Stimulated activated naive CD8-positive, alpha-beta T cell treated with anti-CD3 and anti-CD28 coated beads, Interleukin-15, Interleukin-2, amounts not matched to agents 100 ng/mL and 50 ng/mL, for 24 hours (primary cell): ENCODE data around the gene STARD10.

Source experiments
- H3K27ac Mint-ChIP-seq: one replicate; pipeline ENCODE4 v1.8.0; 2021; ENCODE audit warnings: mild to moderate bottlenecking, mixed read lengths
- H3K27me3 Mint-ChIP-seq: one replicate; pipeline ENCODE4 v1.8.0; 2021; ENCODE audit warnings: mixed read lengths
- H3K36me3 Mint-ChIP-seq: one replicate; pipeline ENCODE4 v1.8.0; 2021; ENCODE audit warnings: low read depth, mixed read lengths
- H3K4me1 Mint-ChIP-seq: one replicate; pipeline ENCODE4 v1.8.0; 2021; ENCODE audit warnings: low read depth, mixed read lengths
- H3K4me3 Mint-ChIP-seq: one replicate; pipeline ENCODE4 v1.8.0; 2021; ENCODE audit warnings: mild to moderate bottlenecking, mixed read lengths
- H3K9me3 Mint-ChIP-seq: one replicate; pipeline ENCODE4 v1.8.0; 2021; ENCODE audit warnings: mixed read lengths

The STARD10 gene

DNA sequence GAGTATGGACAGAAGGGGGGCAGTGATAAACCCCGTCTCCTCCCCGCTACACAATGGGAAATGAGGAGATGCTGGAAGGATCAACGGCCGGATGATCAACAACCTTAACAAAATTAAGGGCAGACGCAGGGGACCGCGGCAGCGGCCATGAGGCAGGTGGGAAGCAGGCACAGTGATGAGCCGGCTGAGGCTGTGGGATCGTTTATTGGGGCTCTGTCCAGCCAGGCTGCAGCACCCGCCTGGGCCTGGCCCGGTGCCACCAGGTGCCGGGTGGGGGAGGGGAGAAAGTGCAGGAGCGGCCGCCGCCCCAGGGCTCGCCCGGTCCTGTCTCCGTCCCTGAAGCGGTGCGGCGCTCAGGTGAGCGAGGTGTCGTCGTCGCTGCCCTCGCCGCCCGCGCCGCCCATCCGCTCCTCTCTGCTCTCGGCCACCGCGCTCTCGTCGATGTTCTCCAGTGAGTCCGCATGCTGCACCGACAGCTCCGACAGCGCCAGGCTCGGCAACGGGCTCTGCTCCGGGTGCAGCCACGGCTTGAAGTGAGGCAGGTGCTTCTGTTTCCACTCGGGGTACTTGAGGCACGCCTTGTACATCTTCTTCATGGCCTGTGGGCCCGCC is 39.2 kb downstream of the STARD10 start:
- no peak overlapping the region for H3K4me3 Mint-ChIP-seq
- H3K4me1 Mint-ChIP-seq = peaks cover 24% of the 10 kb centered on the region
- no peaks in the 10 kb centered on the region for H3K9me3 Mint-ChIP-seq
- no peaks in the 10 kb centered on the region for H3K27me3 Mint-ChIP-seq
- H3K36me3 Mint-ChIP-seq = peaks cover 4% of the 10 kb centered on the region
- no peak overlapping the region for H3K27ac Mint-ChIP-seq

DNA sequence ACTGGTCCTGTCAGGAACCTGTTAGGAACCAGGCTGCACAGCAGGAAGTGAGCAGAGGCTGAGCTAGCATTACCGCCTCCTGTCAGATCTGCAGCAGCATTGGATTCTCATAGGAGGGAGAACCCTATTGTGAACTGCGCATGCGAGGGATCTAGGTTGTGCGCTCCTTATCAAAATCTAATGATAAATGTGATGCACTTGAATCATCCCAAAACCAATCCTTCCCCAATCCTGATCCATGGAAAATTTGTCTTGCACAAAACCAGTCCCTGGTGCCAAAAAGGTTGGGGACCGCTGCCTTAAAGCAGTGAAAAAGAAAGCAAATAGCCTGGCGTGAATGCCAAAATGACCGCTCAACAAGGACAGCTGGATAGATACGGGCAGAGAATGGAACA is 39.7 kb downstream of the STARD10 start:
- H3K4me1 Mint-ChIP-seq = peaks cover 29% of the 10 kb centered on the region
- peaks cover 4% of the 10 kb centered on the region for H3K36me3 Mint-ChIP-seq
- no peaks in the 10 kb centered on the region for H3K9me3 Mint-ChIP-seq
- no peak overlapping the region for H3K4me3 Mint-ChIP-seq
- no peaks in the 10 kb centered on the region for H3K27me3 Mint-ChIP-seq
- no peak overlapping the region for H3K27ac Mint-ChIP-seq

GRCh38 chr11:72753341-72754148 is 40.3 kb downstream of the STARD10 start:
- H3K27me3 Mint-ChIP-seq = no peaks in the 10 kb centered on the region
- peaks cover 6% of the 10 kb centered on the region for H3K36me3 Mint-ChIP-seq
- no peaks in the 10 kb centered on the region for H3K9me3 Mint-ChIP-seq
- H3K4me3 Mint-ChIP-seq = no peak overlapping the region
- H3K27ac Mint-ChIP-seq = no peak overlapping the region
- H3K4me1 Mint-ChIP-seq = peaks cover 35% of the 10 kb centered on the region

- Mint-ChIP-seq H3K4me1 (peaks cover 37% of the 10 kb centered on the region), H3K4me3 (peak within 1 kb of the TSS; percentile 84), H3K27me3 (no peaks in the 10 kb centered on the region), H3K27ac (peak within 1 kb of the TSS; percentile 84), H3K36me3 (peaks cover 8% of the 10 kb centered on the region), H3K9me3 (no peaks in the 10 kb centered on the region)
These were observed 41.5 kb downstream of the STARD10 start, which contains the start of gene ARAP1 for GRCh38 chr11:72752088-72752914. Gene ARAP1, minus strand, starts transcription at chr11:72752408. Its CDS starts 25,280 bp downstream, at chr11:72727128.

DNA sequence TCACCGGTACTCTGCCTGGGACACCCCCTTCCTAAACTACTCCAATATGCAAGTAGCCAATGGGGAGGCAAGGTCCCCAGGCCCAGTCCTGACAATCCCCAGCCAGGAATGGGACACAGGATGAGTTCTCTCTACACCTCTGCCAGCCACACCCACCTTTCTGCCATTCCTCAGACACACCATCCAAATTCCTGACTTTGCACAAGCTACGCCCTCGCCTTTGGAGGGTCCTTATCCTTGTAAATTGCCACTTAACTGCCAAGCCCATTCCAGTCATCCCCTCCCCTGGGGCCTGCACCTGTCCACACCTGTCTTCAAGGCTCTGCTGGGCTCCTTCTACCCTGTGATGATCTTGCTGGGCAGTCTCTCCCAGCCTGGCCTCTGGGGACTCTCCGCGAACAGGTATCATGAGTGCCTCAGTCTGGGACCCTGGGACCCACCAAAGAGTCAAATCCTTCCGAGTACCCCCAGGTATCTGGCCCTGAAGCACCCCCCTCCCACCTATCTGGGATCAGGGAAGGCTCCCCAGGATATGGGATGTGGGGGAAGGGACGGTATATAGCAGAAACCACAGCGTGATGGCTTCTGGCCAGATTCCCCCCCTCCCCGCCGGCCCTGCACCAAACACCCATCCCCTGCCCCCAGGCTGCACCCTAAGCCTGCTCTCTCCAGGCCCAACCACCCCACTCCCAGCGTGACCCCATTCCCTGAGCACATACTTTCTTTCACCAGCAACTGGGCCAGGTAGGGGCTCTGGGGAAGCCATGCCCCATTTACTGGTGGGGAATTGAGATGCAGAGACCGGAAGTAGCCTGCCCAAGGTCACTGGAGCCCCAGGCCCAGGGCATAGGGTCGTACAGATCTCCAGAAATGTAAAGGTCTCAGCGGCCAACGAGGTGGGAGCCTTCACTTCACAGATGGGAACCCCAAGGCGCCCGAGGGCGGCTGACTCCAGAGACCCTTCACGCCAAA is 42.4 kb downstream of the STARD10 start:
- Mint-ChIP-seq H3K4me1 (peaks cover 40% of the 10 kb centered on the region), H3K27me3 (no peaks in the 10 kb centered on the region), H3K4me3 (peak overlapping the region; percentile 84), H3K9me3 (no peaks in the 10 kb centered on the region), H3K36me3 (peaks cover 5% of the 10 kb centered on the region), H3K27ac (peak overlapping the region; percentile 72)

GRCh38 chr11:72750556-72751115 is 43.2 kb downstream of the STARD10 start:
- Mint-ChIP-seq H3K4me3 (peak overlapping the region; percentile 84), H3K4me1 (peaks cover 40% of the 10 kb centered on the region), H3K36me3 (peaks cover 3% of the 10 kb centered on the region), H3K27me3 (no peaks in the 10 kb centered on the region), H3K9me3 (no peaks in the 10 kb centered on the region), H3K27ac (peak overlapping the region; percentile 26)

- Mint-ChIP-seq H3K36me3 (peaks cover 3% of the 10 kb centered on the region), H3K4me1 (peaks cover 40% of the 10 kb centered on the region), H3K9me3 (no peaks in the 10 kb centered on the region), H3K27me3 (no peaks in the 10 kb centered on the region), H3K4me3 (no peak overlapping the region), H3K27ac (no peak overlapping the region)
These were observed 43.8 kb downstream of the STARD10 start for GRCh38 chr11:72750086-72750485.

DNA sequence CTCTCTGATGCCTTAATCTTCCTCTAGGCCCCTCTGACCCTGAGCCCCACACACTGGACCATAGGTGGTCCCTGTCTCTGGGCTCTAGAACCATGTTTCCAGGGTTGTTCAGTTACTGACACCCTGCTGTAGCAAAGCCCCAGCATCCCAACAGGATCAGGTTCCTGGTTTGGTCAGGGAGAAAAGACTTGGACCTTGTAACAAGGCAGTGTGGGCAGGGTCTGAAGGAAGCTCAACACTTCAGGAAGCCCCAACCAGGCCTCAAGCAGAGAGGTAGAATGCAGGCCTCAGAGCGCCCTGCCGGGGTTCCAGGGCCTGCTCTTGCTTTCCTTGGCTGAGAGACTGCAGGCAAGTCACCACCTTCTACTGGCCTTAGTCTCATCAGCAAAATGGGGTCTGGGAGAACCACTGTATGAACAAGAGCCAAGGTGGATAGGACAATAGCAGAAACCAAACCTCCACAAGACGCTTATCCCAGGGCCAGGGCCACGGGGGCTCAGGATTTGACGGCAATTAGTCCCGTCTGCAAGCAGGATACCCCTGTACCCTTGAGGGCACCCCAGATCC is 46.5 kb downstream of the STARD10 start:
- H3K27ac Mint-ChIP-seq = no peak overlapping the region
- peaks cover 3% of the 10 kb centered on the region for H3K36me3 Mint-ChIP-seq
- H3K27me3 Mint-ChIP-seq = no peaks in the 10 kb centered on the region
- no peak overlapping the region for H3K4me3 Mint-ChIP-seq
- H3K4me1 Mint-ChIP-seq = peaks cover 56% of the 10 kb centered on the region
- no peaks in the 10 kb centered on the region for H3K9me3 Mint-ChIP-seq

DNA sequence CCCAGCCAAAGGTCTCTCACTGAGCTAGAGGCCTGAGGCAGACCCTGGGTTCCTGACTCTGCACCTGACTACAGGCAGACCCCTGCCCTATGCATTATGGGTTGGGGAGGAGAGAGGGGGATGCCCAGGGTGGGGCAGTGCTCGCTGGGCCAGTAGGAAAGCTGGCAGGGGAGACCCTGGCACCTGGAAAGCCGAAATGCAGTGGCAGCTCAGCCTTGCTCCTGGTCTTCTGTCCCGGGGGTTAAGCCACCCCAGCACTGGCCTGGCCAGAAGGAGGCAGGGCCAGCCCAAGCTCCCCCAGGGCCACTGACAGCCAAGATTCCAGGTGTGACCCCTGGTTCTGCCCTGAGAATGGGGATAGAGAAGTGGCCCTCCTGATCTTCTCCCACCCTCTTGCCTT is 47.0 kb downstream of the STARD10 start:
- Mint-ChIP-seq H3K36me3 (peaks cover 3% of the 10 kb centered on the region), H3K4me3 (no peak overlapping the region), H3K4me1 (peaks cover 61% of the 10 kb centered on the region), H3K9me3 (no peaks in the 10 kb centered on the region), H3K27me3 (no peaks in the 10 kb centered on the region), H3K27ac (no peak overlapping the region)

DNA sequence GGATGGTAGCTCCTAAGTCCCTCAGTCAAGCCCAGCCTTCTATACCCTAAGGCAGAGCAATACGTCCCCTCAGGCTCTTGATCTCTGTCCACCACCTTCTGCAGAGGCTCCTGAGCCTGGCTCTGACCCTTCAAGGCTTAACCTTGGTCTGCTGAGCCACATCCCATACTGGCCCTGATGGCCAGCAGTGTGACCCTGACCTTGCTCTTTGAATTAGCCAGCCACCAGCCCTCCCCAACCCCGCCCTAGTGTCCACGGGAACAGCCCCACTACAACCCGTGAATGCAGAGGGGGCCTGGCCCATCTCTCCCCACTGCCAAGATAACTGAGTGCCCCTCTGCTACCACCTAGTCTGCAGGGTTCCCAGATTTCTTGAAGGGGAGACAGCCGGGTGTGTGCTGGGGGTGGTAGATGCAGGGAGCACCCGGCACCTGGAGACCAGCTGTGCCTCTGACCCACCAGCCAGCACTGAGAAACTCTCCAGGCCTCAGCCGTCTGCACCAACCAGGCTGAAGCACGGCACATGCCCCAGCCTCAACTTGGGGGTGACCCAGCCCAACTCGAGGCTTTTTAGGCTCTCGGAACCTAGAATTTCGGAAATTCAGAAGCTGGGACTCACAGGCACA is 47.8 kb downstream of the STARD10 start:
- Mint-ChIP-seq H3K4me1 (peaks cover 65% of the 10 kb centered on the region), H3K4me3 (no peak overlapping the region), H3K36me3 (peaks cover 3% of the 10 kb centered on the region)

GRCh38 chr11:72745511-72745910 is 48.3 kb downstream of the STARD10 start:
- Mint-ChIP-seq H3K9me3 (no peaks in the 10 kb centered on the region), H3K4me1 (peaks cover 65% of the 10 kb centered on the region), H3K36me3 (peaks cover 3% of the 10 kb centered on the region), H3K27ac (no peak overlapping the region), H3K27me3 (no peaks in the 10 kb centered on the region), H3K4me3 (no peak overlapping the region)

More for the DNA sequence above, 47.8 kb downstream of the STARD10 start:
- Mint-ChIP-seq H3K27ac (no peak overlapping the region), H3K9me3 (no peaks in the 10 kb centered on the region), H3K27me3 (no peaks in the 10 kb centered on the region)

GRCh38 chr11:72744474-72744873 is 49.4 kb downstream of the STARD10 start:
- Mint-ChIP-seq H3K27ac (peak overlapping the region; percentile 81), H3K4me1 (peaks cover 69% of the 10 kb centered on the region), H3K9me3 (no peaks in the 10 kb centered on the region), H3K36me3 (peaks cover 3% of the 10 kb centered on the region), H3K4me3 (no peak overlapping the region), H3K27me3 (no peaks in the 10 kb centered on the region)
